Mesenchymal stem cell (in vitro differentiated cells and primary cell): ENCODE measurements around the gene CEP89.
"Not testable (repeated sequence)": the region's sequence is repeated elsewhere in the genome, so short reads cannot be mapped to it uniquely, and the experiment has no call there.

Experiments used
- DNase-seq: peaks from one replicate; pipeline ENCODE4 v3.0.0-alpha.2; 2013
- H2AFZ ChIP-seq: one replicate; pipeline ENCODE4 v1.6.1; 2013; ENCODE audit warnings: low read depth, mild to moderate bottlenecking, control low read depth, inconsistent platforms, low read length, moderate library complexity
- H2AK5ac ChIP-seq: 2 replicates; pipeline ENCODE4 v1.6.1; 2013; ENCODE audit warnings: low read length, moderate library complexity, mild to moderate bottlenecking, inconsistent platforms; ENCODE audit not compliant: severe bottlenecking
- H2BK120ac ChIP-seq: one replicate; pipeline ENCODE4 v1.6.1; 2013; ENCODE audit warnings: low read depth, mild to moderate bottlenecking, inconsistent platforms, low read length, moderate library complexity
- H2BK12ac ChIP-seq, 2 experiments: one replicate each; pipeline ENCODE4 v1.6.1; 2013; ENCODE audit warnings: inconsistent platforms in 2 of 2, low read length in 2 of 2, mild to moderate bottlenecking in 2 of 2, moderate library complexity in 2 of 2, control low read depth in 1 of 2
- H2BK15ac ChIP-seq: one replicate; pipeline ENCODE4 v1.6.1; 2013; ENCODE audit warnings: mild to moderate bottlenecking, low read depth, inconsistent platforms; ENCODE audit not compliant: poor library complexity, severe bottlenecking
- H2BK5ac ChIP-seq: 2 replicates; pipeline ENCODE4 v1.6.1; 2013; ENCODE audit warnings: low read depth, mild to moderate bottlenecking, low read length, control low read depth, inconsistent platforms; ENCODE audit not compliant: poor library complexity, severe bottlenecking
- H3K14ac ChIP-seq, 2 experiments: one replicate each; pipeline ENCODE4 v1.6.1; 2013; ENCODE audit warnings: inconsistent platforms in 2 of 2, low read length in 2 of 2, control low read depth in 1 of 2, mild to moderate bottlenecking in 1 of 2, moderate library complexity in 1 of 2
- H3K18ac ChIP-seq, 2 experiments: one replicate each; pipeline ENCODE4 v1.6.1; 2013; ENCODE audit warnings: inconsistent platforms in 2 of 2, low read length in 2 of 2, control low read depth in 1 of 2, low read depth in 1 of 2, mild to moderate bottlenecking in 1 of 2
- H3K23ac ChIP-seq, 2 experiments: one replicate each; pipeline ENCODE4 v1.6.1; 2013; ENCODE audit warnings: inconsistent platforms in 2 of 2, low read length in 2 of 2, mild to moderate bottlenecking in 2 of 2, moderate library complexity in 2 of 2, control low read depth in 1 of 2
- H3K27ac ChIP-seq: 2 replicates; pipeline ENCODE4 v1.5.1; 2013; ENCODE audit warnings: mild to moderate bottlenecking, moderate library complexity, low read length, control low read depth, inconsistent platforms; ENCODE audit not compliant: poor library complexity, severe bottlenecking
- H3K27me3 ChIP-seq, 2 experiments: 2 replicates each; pipeline versions ENCODE4 v1.6.1 to v1.7.0; 2013; ENCODE audit warnings: low read length in 2 of 2, mild to moderate bottlenecking in 2 of 2, moderate library complexity in 2 of 2, control low read depth in 1 of 2, inconsistent platforms in 1 of 2; ENCODE audit not compliant: control insufficient read depth in 1 of 2, insufficient read depth in 1 of 2
- H3K36me3 ChIP-seq, 2 experiments: 2 replicates each; pipeline versions ENCODE4 v1.6.1 to v1.7.0; 2013; ENCODE audit warnings: low read length in 2 of 2, control low read depth in 1 of 2, inconsistent platforms in 1 of 2, low read depth in 1 of 2, mild to moderate bottlenecking in 1 of 2; ENCODE audit not compliant: insufficient read depth in 2 of 2, control insufficient read depth in 1 of 2
- H3K4ac ChIP-seq, 2 experiments: one replicate each; pipeline ENCODE4 v1.6.1; 2013; ENCODE audit warnings: inconsistent platforms in 2 of 2, low read length in 2 of 2, mild to moderate bottlenecking in 2 of 2, moderate library complexity in 2 of 2, control low read depth in 1 of 2, low read depth in 1 of 2
- H3K4me1 ChIP-seq: 2 replicates; pipeline ENCODE4 v1.6.1; 2013; ENCODE audit warnings: low read depth, low read length, control low read depth; ENCODE audit not compliant: control insufficient read depth, insufficient read depth
- H3K4me2 ChIP-seq: 2 replicates; pipeline ENCODE4 v1.6.1; 2013; ENCODE audit warnings: low read length, mild to moderate bottlenecking, inconsistent platforms; ENCODE audit not compliant: poor library complexity, severe bottlenecking
- H3K4me3 ChIP-seq, 2 experiments: 2 replicates each; pipeline versions ENCODE4 v1.5.1 to v1.7.0; 2013; ENCODE audit warnings: low read length in 2 of 2, mild to moderate bottlenecking in 2 of 2, control low read depth in 1 of 2, low read depth in 1 of 2; ENCODE audit not compliant: insufficient read depth in 1 of 2
- H3K79me1 ChIP-seq: replicated peaks from 2 replicates; pipeline ENCODE4 v1.6.1; 2013; ENCODE audit warnings: mild to moderate bottlenecking, control low read depth, low read length, inconsistent platforms; ENCODE audit not compliant: poor library complexity, severe bottlenecking
- H3K9ac ChIP-seq: 2 replicates; pipeline ENCODE4 v1.7.0; 2013; ENCODE audit warnings: mild to moderate bottlenecking, low read length, moderate library complexity
- H3K9me3 ChIP-seq: 2 replicates; pipeline ENCODE4 v1.7.0; 2013; ENCODE audit warnings: mild to moderate bottlenecking, low read length; ENCODE audit not compliant: control insufficient read depth
- H4K8ac ChIP-seq: one replicate; pipeline ENCODE4 v1.6.1; 2013; ENCODE audit warnings: inconsistent platforms, mild to moderate bottlenecking, low read length, moderate library complexity
- H4K91ac ChIP-seq: one replicate; pipeline ENCODE4 v1.6.1; 2013; ENCODE audit warnings: mild to moderate bottlenecking, low read length, inconsistent platforms
- WGBS: methylation state at CpG from one replicate; pipeline ENCODE4 v1.1.7; 2013; ENCODE audit warnings: mixed read lengths; 5-methylcytosine and 5-hydroxymethylcytosine counted together

Gene CEP89

GRCh38 chr19:33003424-33004024 is 31.8 kb upstream of the CEP89 start:
- H3K4me2 ChIP-seq, H3K27me3 ChIP-seq, H3K4ac ChIP-seq, H3K23ac ChIP-seq, H3K9me3 ChIP-seq, H4K8ac ChIP-seq, H3K9ac ChIP-seq, DNase-seq, H2AK5ac ChIP-seq, H3K14ac ChIP-seq, H4K91ac ChIP-seq, H2BK12ac ChIP-seq, H2BK120ac ChIP-seq, H2BK5ac ChIP-seq, H3K4me3 ChIP-seq, H2BK15ac ChIP-seq, H3K18ac ChIP-seq, H2AFZ ChIP-seq: not testable (repeated sequence)
- H3K79me1 ChIP-seq, result peaks cover 11% of the 10 kb centered on the region
- H3K36me3 ChIP-seq, result peaks cover 0 to 54% of the 10 kb centered on the region in 2 experiments
- peaks cover 11% of the 10 kb centered on the region for H3K4me1 ChIP-seq
- WGBS, result 85% methylated on average over 4 of the region's 6 CpGs
- H3K27ac ChIP-seq, result peak overlapping the region; percentile 79

DNA sequence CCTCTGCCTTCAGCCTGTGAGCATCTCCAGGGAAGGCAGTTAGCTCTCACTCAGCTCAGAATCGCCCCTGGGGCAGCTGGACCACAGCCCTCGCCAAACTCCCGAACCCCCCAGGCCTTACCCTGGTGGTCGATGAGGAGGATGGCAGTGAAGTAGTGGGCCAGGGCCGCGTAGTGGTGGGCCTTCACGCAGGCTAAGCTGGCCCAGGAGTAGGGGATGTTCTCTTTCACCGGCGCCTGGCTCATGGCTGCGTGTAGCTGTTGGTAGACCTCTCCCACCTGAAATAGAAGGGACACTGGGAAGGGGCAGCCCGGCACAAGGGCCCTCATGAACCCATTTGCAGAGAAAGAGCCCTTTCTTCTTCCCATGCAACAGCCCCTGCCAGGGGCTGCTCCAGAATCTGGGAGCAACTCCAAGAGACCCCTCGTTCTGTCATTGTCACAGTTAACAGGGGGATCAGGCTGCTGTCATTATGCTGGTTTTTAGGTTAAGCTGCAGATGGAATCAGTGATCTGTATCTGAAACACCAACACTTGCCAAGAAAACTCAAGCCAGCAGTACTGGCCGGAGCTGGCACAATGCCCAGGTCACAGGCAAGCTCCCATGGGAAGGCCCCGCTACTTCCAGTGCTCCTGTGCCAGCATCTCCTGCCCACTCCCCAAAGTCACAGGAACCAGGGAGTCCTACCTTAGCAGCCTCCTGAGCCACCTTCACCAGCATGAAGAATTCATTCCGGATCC is 30.5 kb upstream of the CEP89 start:
- H3K18ac ChIP-seq, H3K27me3 ChIP-seq, H4K8ac ChIP-seq, H3K4ac ChIP-seq, H4K91ac ChIP-seq, H2BK15ac ChIP-seq, H3K9ac ChIP-seq, H3K4me3 ChIP-seq, H3K9me3 ChIP-seq, H3K23ac ChIP-seq, H2BK5ac ChIP-seq, H3K4me2 ChIP-seq, H2BK12ac ChIP-seq, H3K14ac ChIP-seq, H2BK120ac ChIP-seq, DNase-seq, H2AFZ ChIP-seq, H2AK5ac ChIP-seq: not testable (repeated sequence)
- peak overlapping the region; percentile 76 for H3K27ac ChIP-seq
- peaks cover 10% of the 10 kb centered on the region for H3K79me1 ChIP-seq
- WGBS, result 97% methylated on average over 15 of the region's 15 CpGs
- H3K4me1 ChIP-seq, result peaks cover 11% of the 10 kb centered on the region
- peaks cover 0 to 53% of the 10 kb centered on the region in 2 experiments for H3K36me3 ChIP-seq

- Histone ChIP-seq H2BK5ac (no peak overlapping the region), H3K27me3 (no peaks in the 10 kb centered on the region), H2AK5ac (no peak overlapping the region), H3K36me3 (peaks cover 0 to 52% of the 10 kb centered on the region in 2 experiments), H3K23ac (no peak overlapping the region), H3K4ac (no peak overlapping the region), H3K9me3 (no peaks in the 10 kb centered on the region), H3K14ac (no peak overlapping the region), H3K4me1 (peaks cover 11% of the 10 kb centered on the region), H3K9ac (no peak overlapping the region), H3K18ac (no peak overlapping the region), H3K4me3 (no peak overlapping the region), H3K4me2 (no peak overlapping the region), H3K79me1 (peaks cover 9% of the 10 kb centered on the region), H2BK15ac (no peak overlapping the region), H3K27ac (no peak overlapping the region), H2BK120ac (no peak overlapping the region), H4K8ac (no peak overlapping the region), H2AFZ (no peak overlapping the region), H4K91ac (no peak overlapping the region), H2BK12ac (no peak overlapping the region)
- DNase-seq, result no peak
- WGBS, result 100% methylated on average over 4 of the region's 4 CpGs
These were observed 29.2 kb upstream of the CEP89 start for GRCh38 chr19:33000910-33001309.

- Histone ChIP-seq H3K4me2 (no peak overlapping the region), H2AFZ (no peak overlapping the region), H3K4ac (no peak overlapping the region), H3K4me1 (peaks cover 11% of the 10 kb centered on the region), H4K91ac (no peak overlapping the region), H3K23ac (no peak overlapping the region), H3K36me3 (peaks cover 0 to 54% of the 10 kb centered on the region in 2 experiments), H2BK12ac (no peak overlapping the region), H3K9ac (no peak overlapping the region), H2AK5ac (no peak overlapping the region), H2BK15ac (no peak overlapping the region), H3K27ac (no peak overlapping the region), H2BK120ac (no peak overlapping the region), H2BK5ac (no peak overlapping the region), H4K8ac (no peak overlapping the region), H3K79me1 (peaks cover 9% of the 10 kb centered on the region), H3K27me3 (no peaks in the 10 kb centered on the region), H3K14ac (no peak overlapping the region), H3K9me3 (no peaks in the 10 kb centered on the region), H3K18ac (no peak overlapping the region), H3K4me3 (no peak overlapping the region)
- DNase-seq, result no peak
- WGBS, result 96% methylated on average over 8 of the region's 8 CpGs
These were observed 28.8 kb upstream of the CEP89 start for GRCh38 chr19:33000510-33000909.
